NB4 (cell line): Measurements from ENCODE around the gene MAGI1.

ENCODE experiments used
- DNase-seq: peaks from one replicate; pipeline ENCODE4 v3.0.0; 2010; ENCODE audit warnings: low read depth
- H3K4me3 ChIP-seq: one replicate; pipeline ENCODE4 v1.5.1; 2011; ENCODE audit warnings: mild to moderate bottlenecking, low read depth, low read length, moderate library complexity
- MYC ChIP-seq: IDR thresholded peaks from 2 replicates; pipeline ENCODE4 v1.6.1; 2011; ENCODE audit warnings: low read depth, low read length
- POLR2A ChIP-seq: IDR thresholded peaks from 2 replicates; pipeline ENCODE4 v1.6.1; 2011; ENCODE audit warnings: mild to moderate bottlenecking; ENCODE audit not compliant: insufficient read length; ENCODE audit errors: extremely low read depth
- TF ChIP-seq, protein P1 (sequence below): IDR thresholded peaks from 2 replicates; pipeline ENCODE4 v1.6.1; 2011; ENCODE audit warnings: low read depth, low read length
- TF ChIP-seq, protein P2 (sequence below): IDR thresholded peaks from one replicate; pipeline ENCODE4 v1.5.1; 2012; ENCODE audit warnings: low read depth, low read length

Gene MAGI1

DNA sequence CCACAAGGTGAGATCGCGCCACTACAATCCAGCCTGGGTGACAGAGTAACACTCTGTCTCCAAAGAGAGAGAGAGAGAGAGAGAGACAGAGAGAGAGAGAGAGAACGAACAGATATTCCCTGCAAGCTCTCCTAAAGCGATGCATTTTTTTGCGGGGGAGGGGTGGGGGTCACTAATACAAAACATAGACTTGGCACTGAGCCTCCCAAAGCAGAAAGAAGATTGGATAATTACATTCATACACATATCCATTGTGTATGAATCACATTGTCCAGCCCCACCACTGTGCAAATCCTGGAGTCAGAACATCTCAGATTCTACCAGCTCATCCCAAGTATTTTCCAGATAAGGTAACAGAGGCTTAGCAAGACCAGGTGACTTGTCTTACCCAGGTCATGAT is 459.9 kb downstream of the MAGI1 start:
- TF ChIP-seq POLR2A = no peak
- TF ChIP-seq, protein P1, sequence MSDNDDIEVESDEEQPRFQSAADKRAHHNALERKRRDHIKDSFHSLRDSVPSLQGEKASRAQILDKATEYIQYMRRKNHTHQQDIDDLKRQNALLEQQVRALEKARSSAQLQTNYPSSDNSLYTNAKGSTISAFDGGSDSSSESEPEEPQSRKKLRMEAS = no peak
- no peak for DNase-seq
- H3K4me3 ChIP-seq = no peak overlapping the region

DNA sequence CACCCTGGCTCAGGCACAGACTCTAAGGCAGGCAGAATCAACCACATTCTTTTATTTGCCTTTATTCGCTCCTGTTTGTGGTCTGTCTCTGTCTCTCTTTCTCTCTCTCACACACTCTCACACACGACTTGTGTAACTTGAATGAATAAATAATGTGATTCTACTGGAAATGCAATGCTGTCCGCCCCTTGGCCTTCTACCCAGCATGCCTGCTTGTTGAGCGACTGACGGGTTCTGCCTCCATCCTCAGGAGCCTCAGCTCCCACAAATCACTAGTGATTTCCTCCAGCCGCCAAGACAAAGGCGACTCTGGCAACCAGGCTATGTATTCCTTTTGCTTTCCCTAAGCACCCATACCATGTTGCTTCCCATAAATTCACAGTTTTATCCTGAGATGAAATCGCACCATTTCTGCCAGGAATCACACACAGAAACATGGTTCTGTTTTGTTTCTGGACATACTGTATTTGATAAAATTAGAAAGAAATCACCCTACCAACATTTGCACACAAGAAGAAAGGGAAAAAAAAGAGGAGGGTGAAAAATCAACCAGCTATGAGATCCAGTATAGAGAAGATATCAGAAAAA is 460.8 kb downstream of the MAGI1 start:
- no peak for TF ChIP-seq MYC
- no peak for TF ChIP-seq POLR2A
- TF ChIP-seq, protein P1 = no peak
- TF ChIP-seq, protein P2, sequence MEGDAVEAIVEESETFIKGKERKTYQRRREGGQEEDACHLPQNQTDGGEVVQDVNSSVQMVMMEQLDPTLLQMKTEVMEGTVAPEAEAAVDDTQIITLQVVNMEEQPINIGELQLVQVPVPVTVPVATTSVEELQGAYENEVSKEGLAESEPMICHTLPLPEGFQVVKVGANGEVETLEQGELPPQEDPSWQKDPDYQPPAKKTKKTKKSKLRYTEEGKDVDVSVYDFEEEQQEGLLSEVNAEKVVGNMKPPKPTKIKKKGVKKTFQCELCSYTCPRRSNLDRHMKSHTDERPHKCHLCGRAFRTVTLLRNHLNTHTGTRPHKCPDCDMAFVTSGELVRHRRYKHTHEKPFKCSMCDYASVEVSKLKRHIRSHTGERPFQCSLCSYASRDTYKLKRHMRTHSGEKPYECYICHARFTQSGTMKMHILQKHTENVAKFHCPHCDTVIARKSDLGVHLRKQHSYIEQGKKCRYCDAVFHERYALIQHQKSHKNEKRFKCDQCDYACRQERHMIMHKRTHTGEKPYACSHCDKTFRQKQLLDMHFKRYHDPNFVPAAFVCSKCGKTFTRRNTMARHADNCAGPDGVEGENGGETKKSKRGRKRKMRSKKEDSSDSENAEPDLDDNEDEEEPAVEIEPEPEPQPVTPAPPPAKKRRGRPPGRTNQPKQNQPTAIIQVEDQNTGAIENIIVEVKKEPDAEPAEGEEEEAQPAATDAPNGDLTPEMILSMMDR = no peak
- DNase-seq = no peak
- no peak overlapping the region for H3K4me3 ChIP-seq

DNA sequence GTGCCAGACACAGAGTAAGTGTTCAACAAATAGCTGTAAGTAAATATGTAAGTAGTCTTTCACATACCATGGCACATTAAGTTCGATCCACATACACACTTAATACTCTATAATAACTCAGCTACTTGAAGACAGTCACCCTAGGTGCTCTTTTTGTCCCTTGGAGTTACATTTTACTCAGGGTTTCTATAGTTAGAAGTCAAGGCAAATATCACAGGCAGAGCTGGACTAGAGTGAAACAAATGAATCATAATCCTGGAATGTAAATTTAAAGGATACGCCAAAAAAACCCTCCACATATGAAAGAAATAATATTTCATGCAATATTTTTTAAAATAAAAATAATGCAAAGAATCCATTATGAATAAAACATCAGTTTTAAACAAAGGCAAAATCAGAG is 461.8 kb downstream of the MAGI1 start:
- H3K4me3 ChIP-seq = no peak overlapping the region
- DNase-seq = no peak
- TF ChIP-seq POLR2A = no peak
- no peak for TF ChIP-seq MYC
- TF ChIP-seq, protein P2 = no peak
- TF ChIP-seq, protein P1 = no peak

DNA sequence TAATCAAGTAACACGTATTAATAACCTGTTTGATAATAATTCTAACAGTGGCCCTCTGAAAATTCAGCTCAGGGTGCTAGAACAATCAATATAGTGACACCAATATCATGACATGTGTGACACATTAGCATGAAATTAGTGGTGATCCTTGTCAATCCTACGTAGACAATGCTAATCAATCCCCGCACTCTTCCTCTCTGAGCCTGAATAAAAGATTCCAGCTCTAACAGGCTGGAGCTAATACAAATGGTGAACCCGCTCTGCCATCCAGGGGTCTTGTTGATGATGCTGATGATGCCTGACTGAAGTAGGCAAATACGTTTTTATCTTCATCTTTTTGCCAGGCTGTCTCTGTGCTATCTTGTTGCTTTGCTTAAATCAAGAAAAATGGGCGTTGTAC is 462.5 kb downstream of the MAGI1 start:
- TF ChIP-seq, protein P2 = no peak
- TF ChIP-seq, protein P1 = no peak
- TF ChIP-seq MYC = no peak
- TF ChIP-seq POLR2A = no peak
- no peak overlapping the region for H3K4me3 ChIP-seq
- no peak for DNase-seq

DNA sequence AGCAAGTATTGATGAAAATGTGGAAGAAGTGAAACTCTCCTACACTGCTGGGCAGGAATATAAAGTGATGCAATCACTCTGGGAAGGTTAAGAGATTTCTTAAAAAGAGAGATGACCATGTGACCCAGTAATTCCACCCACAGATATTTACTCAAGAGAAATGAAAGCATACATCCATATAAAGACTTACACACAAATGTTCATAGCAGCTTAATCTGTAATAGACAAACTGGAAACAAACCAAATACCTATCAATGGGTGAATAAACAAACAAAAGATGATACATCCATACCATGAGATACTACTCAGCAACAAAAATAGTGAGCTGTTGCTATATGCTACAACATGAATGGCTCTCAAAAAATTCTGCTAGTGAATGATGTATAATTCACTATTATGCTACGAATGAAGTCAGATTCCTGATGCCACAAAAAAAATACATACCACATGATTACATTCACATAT is 463.3 kb downstream of the MAGI1 start:
- no peak for DNase-seq
- TF ChIP-seq POLR2A (no peak), MYC (no peak)
- TF ChIP-seq, protein P1 = no peak
- TF ChIP-seq, protein P2 = no peak
- H3K4me3 ChIP-seq = no peak overlapping the region

DNA sequence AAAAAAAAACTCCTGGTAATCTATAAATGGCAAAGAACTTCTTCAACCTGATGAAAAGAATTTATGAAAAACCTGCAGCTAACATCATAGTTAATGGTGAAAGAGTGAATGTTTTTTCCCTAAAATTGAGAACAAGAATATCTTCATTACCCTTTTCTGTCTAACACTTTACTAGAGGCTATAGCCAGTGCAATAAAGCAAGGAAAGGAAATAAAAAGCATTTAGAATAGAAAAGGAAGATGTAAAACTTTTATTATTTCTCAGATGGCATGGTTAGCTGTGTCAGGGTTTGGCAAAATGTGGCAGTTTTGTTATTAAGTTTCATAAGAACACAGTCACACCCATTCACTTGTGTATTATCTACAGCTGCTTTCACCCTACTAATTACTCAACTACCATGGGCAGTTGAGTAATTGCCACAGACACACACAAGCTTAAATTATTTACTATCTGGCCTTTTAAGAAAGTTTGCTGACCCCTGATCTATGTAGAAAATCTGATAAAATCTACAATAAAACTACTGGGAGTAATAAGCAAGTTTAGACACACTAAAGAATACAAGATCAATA is 465.1 kb downstream of the MAGI1 start:
- TF ChIP-seq POLR2A (no peak), MYC (no peak)
- TF ChIP-seq, protein P2 = no peak
- TF ChIP-seq, protein P1 = no peak
- no peak for DNase-seq
- H3K4me3 ChIP-seq = no peak overlapping the region
